Measurements from ENCODE around the gene SIK3.

Gene SIK3

DNA sequence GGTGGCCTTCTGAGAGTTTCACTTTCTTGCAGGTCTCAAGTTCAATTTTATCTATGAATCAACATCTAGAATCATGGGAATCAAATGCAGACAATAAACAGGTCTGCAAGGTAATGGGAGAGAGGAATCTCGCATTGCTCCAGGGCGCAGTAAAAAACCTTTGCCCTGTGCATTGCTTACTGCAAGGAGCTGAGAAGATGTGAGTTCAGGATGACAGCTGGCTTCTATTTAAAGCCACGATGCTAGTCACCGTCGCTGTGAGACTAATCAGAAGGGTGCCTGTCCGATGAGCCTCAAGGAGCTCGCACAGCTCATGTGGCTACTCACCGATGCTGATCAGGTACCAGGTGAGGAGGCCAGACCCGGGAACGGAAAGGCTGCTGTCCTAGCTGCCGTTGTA is 230.6 kb downstream of the SIK3 start:
- H3K4me3 ChIP-seq (ENCODE audit: low read depth, low read length): no peak overlapping the region
- DNase-seq (ENCODE audit: low read depth): no peak
- TF ChIP-seq, protein P1, sequence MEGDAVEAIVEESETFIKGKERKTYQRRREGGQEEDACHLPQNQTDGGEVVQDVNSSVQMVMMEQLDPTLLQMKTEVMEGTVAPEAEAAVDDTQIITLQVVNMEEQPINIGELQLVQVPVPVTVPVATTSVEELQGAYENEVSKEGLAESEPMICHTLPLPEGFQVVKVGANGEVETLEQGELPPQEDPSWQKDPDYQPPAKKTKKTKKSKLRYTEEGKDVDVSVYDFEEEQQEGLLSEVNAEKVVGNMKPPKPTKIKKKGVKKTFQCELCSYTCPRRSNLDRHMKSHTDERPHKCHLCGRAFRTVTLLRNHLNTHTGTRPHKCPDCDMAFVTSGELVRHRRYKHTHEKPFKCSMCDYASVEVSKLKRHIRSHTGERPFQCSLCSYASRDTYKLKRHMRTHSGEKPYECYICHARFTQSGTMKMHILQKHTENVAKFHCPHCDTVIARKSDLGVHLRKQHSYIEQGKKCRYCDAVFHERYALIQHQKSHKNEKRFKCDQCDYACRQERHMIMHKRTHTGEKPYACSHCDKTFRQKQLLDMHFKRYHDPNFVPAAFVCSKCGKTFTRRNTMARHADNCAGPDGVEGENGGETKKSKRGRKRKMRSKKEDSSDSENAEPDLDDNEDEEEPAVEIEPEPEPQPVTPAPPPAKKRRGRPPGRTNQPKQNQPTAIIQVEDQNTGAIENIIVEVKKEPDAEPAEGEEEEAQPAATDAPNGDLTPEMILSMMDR (IDR thresholded peaks at IDR 0.05; ENCODE audit: insufficient read depth, low read depth, low read length, missing control alignments): no peak

DNA sequence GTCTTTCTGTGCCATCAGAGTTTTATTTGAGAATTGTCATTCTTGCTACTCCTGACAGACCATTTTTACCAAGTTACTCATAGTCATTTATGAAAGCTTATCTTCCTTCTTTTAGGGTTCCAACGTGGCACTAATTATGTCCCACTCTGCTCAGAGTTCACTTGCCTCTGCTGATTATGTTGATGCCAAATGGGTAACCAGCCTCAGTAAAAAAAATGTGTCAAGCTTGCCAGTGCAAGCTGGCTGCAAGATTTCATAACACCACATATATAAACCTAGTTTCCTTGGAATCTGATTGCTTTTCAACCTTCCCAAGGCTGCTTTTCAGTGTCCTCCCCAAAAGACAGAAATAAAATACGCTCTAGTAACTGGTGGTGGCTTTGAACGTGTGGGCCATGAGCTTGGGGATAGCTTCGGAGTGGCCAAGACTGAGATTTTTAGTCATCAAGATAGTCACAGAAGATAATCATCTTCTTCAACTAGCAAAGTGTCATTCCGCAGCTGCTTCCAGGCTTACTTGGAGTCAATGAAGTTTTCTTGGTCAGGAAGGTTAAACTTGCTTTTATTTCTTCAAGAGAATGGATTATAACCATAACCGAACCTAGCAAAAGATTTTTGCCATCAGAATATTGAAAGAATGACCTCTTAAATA is 231.3 kb downstream of the SIK3 start:
- TF ChIP-seq, protein P1 (IDR thresholded peaks at IDR 0.05; ENCODE audit: insufficient read depth, low read depth, low read length, missing control alignments): no peak
- no peak for DNase-seq (ENCODE audit: low read depth)
- H3K4me3 ChIP-seq (ENCODE audit: low read depth, low read length): no peak overlapping the region

DNA sequence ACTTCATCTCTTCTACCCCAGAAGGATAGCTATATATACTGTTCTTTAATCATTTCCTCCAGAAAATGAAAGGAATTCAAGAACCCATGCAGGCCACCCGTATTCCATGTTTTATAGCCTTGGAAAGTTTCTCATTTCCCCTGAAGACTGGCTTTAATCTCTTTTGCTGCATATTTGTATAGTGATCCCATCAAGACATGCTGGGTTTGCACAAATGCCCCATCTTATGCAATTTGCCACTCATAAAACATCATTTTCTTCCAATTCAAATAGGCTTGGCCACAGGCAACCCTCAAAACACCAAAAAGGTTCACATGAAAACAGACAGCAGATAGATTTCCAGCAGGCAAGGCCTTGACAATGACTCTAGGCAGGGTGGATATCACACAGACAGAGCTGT is 232.5 kb downstream of the SIK3 start:
- DNase-seq (ENCODE audit: low read depth): no peak
- TF ChIP-seq, protein P1 (IDR thresholded peaks at IDR 0.05; ENCODE audit: insufficient read depth, low read depth, low read length, missing control alignments): no peak

DNA sequence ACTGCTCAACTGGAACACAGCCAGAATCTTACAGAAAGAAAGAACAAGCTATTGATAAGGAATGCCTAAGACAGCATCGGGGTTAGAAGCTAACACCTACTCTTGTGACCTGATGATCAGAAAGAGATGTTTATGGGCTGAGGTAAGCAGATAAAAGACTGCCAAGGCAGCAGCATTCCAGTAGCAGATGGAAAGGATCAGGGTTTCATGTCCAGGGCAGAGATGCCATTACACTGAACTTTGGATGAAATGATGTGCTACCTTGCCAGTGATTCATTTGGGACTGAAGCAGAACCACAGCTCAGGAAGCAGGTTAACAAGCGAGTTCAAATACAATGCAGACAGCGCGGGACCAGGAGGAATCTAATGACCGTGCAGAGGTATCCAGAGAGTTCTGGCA is 233.7 kb downstream of the SIK3 start:
- no peak overlapping the region for H3K4me3 ChIP-seq (ENCODE audit: low read depth, low read length)
- TF ChIP-seq, protein P1 (IDR thresholded peaks at IDR 0.05; ENCODE audit: insufficient read depth, low read depth, low read length, missing control alignments): no peak
- DNase-seq (ENCODE audit: low read depth): no peak

More for the DNA sequence above, 232.5 kb downstream of the SIK3 start:
- H3K4me3 ChIP-seq (ENCODE audit: low read depth, low read length): no peak overlapping the region

DNA sequence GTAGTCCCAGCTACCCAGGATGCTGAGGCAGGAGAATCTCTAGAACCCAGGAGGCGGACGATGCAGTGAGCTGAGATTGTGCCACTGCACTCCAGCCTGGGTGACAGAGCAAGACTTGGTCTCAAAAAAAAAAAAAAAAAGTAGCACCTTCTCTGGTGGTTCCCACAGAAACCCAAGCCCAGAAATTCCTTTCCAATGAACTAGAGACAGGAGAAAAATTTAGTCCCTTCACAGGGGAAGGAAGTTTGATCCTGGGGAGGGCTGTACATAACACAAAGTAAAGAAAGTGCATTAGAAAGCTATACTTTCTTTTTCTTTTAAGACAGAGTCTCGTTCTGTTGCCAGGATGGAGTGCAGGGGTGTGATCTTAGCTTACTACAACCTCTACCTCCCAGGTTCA is 235.3 kb downstream of the SIK3 start:
- no peak for DNase-seq (ENCODE audit: low read depth)
- H3K4me3 ChIP-seq (ENCODE audit: low read depth, low read length): no peak overlapping the region
- TF ChIP-seq, protein P1 (IDR thresholded peaks at IDR 0.05; ENCODE audit: insufficient read depth, low read depth, low read length, missing control alignments): no peak

DNA sequence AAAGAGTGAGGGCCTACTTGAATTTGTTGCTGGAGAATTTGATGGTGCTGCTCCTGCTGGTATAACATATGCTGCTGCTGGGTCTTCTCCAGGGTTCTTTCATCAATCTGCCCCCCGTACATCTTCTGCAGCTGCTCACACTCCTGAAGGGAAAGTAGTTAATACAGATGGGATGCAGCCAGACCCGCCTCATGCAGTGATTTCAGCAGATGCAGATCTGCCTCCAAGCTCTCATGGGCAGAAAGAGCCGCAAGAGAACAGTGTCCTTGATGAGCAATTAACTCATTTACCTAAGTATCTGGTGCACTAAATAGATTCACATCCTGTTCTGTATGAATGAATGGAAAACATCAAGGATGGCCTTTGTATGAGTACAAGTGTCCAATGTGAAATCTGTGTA is 236.0 kb downstream of the SIK3 start:
- DNase-seq (ENCODE audit: low read depth): no peak
- TF ChIP-seq, protein P1 (IDR thresholded peaks at IDR 0.05; ENCODE audit: insufficient read depth, low read depth, low read length, missing control alignments): no peak
- H3K4me3 ChIP-seq (ENCODE audit: low read depth, low read length): no peak overlapping the region

DNA sequence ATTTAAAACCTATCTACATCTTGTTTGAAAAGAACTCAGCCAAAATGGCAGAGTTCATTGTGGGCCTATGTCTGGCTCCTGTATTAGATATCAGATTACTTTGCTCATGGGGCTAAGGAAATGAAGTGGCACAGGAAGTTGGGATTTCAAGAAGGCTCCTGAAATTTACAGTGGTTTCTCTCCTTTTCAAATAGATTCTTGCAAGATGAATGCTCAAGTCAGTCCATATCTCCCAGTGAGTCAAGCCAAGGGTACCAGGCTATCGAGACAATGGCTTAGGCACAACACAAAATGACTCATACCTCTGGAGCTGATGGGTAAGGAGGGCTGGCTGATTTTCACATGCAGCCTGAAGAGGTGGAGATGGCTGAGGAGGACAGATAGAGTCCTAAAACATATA is 236.7 kb downstream of the SIK3 start:
- TF ChIP-seq, protein P1 (IDR thresholded peaks at IDR 0.05; ENCODE audit: insufficient read depth, low read depth, low read length, missing control alignments): no peak
- no peak for DNase-seq (ENCODE audit: low read depth)
- H3K4me3 ChIP-seq (ENCODE audit: low read depth, low read length): no peak overlapping the region
